Vagina (tissue), 2 donors: Measurements from ENCODE around the gene FSHB.

Experiments used
- CTCF ChIP-seq, 3 experiments: fragments of 450-650 bp in 2 of 3; fragments of 200-600 bp in 1 of 3; sonication (generic) in 1 of 3; IDR thresholded peaks; one replicate each; pipeline ENCODE4 v1.5.1; 2017 to 2019; ENCODE audit warnings: antibody characterized with exemption in 3 of 3, mild to moderate bottlenecking in 2 of 3, moderate library complexity in 2 of 3
- POLR2A ChIP-seq, 2 donors: fragments of 450-650 bp; IDR thresholded peaks; one replicate each; pipeline ENCODE4 v1.6.1; 2017; ENCODE audit warnings: antibody characterized with exemption in 2 of 2, mild to moderate bottlenecking in 2 of 2, moderate library complexity in 2 of 2

GRCh38 chr11:30216534-30216933 lies 14.3 kb upstream of the FSHB start:
- TF ChIP-seq POLR2A (IDR thresholded peaks at IDR 0.05): no peak
- no peak for TF ChIP-seq CTCF (IDR thresholded peaks at IDR 0.05)
